ENCODE data around the gene TMEM30B. TPM values are rescaled to one million over a fixed set of nuclear protein-coding genes. Genes with fewer than 3 reads are reported as not detected.

TMEM30B gene
- total and polyA plus RNA-seq, 2 of the 8 experiments (the other 6 are each of a cell fraction or from before 2014, with no cell fraction given), result 11.2 to 18.7 TPM

DNA sequence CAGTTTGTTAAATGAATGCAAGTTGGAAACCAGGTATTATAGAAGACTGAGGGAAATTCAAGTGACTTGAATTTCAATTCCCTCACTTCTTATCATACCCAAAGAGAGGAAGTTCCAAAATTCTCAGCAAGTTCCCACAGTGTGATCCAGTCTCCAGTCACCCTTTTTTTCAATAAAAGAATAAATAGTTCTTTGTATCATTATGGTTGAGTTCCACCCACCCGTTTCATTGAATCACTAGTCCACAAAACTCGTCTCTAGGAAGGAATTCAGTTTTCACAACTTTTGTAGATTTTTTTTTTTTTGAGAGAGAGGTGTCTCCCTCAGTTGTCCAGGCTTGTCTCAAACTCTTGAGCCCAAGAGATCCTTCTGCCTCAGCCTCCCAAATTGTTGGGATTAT, 1.6 kb upstream of the TMEM30B start (continued):
- TF ChIP-seq, protein P1, sequence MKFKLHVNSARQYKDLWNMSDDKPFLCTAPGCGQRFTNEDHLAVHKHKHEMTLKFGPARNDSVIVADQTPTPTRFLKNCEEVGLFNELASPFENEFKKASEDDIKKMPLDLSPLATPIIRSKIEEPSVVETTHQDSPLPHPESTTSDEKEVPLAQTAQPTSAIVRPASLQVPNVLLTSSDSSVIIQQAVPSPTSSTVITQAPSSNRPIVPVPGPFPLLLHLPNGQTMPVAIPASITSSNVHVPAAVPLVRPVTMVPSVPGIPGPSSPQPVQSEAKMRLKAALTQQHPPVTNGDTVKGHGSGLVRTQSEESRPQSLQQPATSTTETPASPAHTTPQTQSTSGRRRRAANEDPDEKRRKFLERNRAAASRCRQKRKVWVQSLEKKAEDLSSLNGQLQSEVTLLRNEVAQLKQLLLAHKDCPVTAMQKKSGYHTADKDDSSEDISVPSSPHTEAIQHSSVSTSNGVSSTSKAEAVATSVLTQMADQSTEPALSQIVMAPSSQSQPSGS (IDR thresholded peaks at IDR 0.05; ENCODE audit: low read length), result no peak
- no peak for TF ChIP-seq TCF12 (IDR thresholded peaks at IDR 0.05; ENCODE audit: low read depth, low read length)

Measured in H1 (cell line).